Measurements from ENCODE around the gene NCOA5.
"Not testable (repeated sequence)": the region's sequence is repeated elsewhere in the genome, so short reads cannot be mapped to it uniquely, and the experiment has no call there.

The NCOA5 gene

DNA sequence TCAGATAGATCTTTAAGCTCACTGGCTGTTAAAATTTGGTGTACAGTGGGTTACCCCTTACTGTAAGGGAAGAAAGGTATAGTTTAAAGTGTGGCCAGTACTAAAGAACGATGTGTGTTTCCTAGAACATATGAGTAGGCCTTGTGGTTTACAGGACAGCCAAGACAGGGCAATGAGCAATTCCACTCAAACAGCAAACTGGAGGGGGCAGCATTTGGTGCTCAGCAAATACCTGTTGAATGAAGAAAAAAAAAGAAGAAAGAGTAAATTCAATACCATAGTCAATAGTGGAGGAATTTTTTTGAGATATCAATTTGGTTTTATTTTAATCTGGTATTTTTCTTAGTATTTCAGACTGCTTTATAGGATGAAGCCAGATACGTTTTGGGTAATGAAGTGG, 3.8 kb upstream of the NCOA5 start:
- TF ChIP-seq MYC (IDR thresholded peaks at IDR 0.05; ENCODE audit: low read depth, low read length), result no peak
- DNase-seq (ENCODE audit: low read depth), result no peak
- no peak overlapping the region for H3K4me3 ChIP-seq (ENCODE audit: low read depth, low read length)

DNA sequence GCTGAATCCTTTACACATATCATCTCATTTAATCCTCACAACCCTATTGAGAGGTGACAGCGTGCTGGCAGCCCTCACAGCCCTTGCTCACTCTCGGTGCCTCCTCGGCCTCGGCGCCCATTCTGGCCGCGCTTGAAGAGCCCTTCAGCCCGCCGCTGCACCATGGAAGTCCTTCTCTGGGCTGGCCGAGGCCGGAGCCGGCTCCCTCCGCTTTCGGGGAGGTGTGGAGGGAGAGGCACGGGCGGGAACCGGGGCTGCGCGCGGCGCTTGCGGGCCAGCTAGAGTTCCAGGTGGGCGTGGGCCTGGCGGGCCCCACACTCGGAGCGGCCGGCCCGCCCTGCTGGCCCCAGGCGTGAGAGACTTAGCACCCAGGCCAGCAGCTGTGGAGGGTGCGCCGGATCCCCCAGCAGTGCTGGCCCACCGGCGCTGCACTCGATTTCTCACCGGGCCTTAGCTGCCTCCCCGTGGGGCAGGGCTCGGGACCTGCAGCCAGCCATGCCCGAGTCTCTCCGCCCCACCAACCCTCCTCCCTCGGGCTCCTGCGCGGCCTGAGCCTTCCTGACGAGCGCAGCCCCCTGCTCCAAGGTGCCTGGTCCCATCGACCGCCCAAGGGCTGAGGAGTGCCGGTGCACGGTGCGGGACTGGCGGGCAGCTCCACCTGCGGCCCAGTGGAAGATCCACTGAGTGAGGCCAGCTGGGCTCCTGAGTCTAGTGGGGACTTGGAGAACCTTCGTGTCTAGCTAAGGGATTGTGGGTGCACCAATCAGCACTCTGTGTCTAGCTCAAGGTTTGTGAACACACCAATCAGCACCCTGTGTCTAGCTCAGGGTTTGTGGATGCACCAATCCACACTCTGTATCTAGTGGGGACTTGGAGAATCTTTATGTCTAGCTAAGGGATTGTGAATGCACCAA, 2.1 kb upstream of the NCOA5 start:
- H3K4me3 ChIP-seq (ENCODE audit: low read depth, low read length); DNase-seq (ENCODE audit: low read depth): not testable (repeated sequence)

DNA sequence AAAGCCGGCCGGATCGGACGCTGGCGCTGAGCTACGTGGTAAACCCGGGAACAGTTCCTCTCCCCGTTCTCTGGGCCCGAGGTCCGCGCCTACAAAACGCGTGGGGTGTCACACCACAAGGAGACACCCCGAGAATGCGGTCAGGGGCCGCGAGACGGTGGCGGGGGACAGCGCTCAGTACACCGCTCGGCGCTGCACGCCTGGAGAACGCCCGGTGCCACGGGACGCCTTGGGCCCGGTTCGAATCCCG, 670 bp downstream of the NCOA5 start:
- TF ChIP-seq, protein P1, sequence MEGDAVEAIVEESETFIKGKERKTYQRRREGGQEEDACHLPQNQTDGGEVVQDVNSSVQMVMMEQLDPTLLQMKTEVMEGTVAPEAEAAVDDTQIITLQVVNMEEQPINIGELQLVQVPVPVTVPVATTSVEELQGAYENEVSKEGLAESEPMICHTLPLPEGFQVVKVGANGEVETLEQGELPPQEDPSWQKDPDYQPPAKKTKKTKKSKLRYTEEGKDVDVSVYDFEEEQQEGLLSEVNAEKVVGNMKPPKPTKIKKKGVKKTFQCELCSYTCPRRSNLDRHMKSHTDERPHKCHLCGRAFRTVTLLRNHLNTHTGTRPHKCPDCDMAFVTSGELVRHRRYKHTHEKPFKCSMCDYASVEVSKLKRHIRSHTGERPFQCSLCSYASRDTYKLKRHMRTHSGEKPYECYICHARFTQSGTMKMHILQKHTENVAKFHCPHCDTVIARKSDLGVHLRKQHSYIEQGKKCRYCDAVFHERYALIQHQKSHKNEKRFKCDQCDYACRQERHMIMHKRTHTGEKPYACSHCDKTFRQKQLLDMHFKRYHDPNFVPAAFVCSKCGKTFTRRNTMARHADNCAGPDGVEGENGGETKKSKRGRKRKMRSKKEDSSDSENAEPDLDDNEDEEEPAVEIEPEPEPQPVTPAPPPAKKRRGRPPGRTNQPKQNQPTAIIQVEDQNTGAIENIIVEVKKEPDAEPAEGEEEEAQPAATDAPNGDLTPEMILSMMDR (IDR thresholded peaks at IDR 0.05; ENCODE audit: low read depth, low read length), result no peak
- TF ChIP-seq POLR2A (IDR thresholded peaks at IDR 0.05; ENCODE audit: extremely low read depth, insufficient read length) (no peak), MYC (IDR thresholded peaks at IDR 0.05; ENCODE audit: low read depth, low read length) (peak; percentile 15; the same call in 1 of the 2 replicates), MAX (IDR thresholded peaks at IDR 0.05; ENCODE audit: low read depth, low read length) (peak; percentile 43; the same call in 1 of the 2 replicates)
- DNase-seq (ENCODE audit: low read depth), result no peak

GRCh38 chr20:46088409-46089166, 1.2 kb downstream of the NCOA5 start:
- DNase-seq (ENCODE audit: low read depth), result peak; percentile 46
- no peak for TF ChIP-seq MYC (IDR thresholded peaks at IDR 0.05; ENCODE audit: low read depth, low read length)
- TF ChIP-seq, protein P1 (IDR thresholded peaks at IDR 0.05; ENCODE audit: low read depth, low read length), result no peak
- no peak for TF ChIP-seq MAX (IDR thresholded peaks at IDR 0.05; ENCODE audit: low read depth, low read length)
- no peak for TF ChIP-seq POLR2A (IDR thresholded peaks at IDR 0.05; ENCODE audit: extremely low read depth, insufficient read length)

More for the DNA sequence above, 670 bp downstream of the NCOA5 start:
- H3K4me3 ChIP-seq (ENCODE audit: low read depth, low read length), result peak overlapping the region; percentile 88

GRCh38 chr20:46087161-46087560, 2.6 kb downstream of the NCOA5 start:
- DNase-seq (ENCODE audit: low read depth), result peak; percentile 34
- TF ChIP-seq MYC (IDR thresholded peaks at IDR 0.05; ENCODE audit: low read depth, low read length) (no peak), MAX (IDR thresholded peaks at IDR 0.05; ENCODE audit: low read depth, low read length) (no peak), POLR2A (IDR thresholded peaks at IDR 0.05; ENCODE audit: extremely low read depth, insufficient read length) (no peak)
- TF ChIP-seq, protein P1 (IDR thresholded peaks at IDR 0.05; ENCODE audit: low read depth, low read length), result no peak
- no peak overlapping the region for H3K4me3 ChIP-seq (ENCODE audit: low read depth, low read length)

More at GRCh38 chr20:46088409-46089166, 1.2 kb downstream of the NCOA5 start:
- peak overlapping the region; percentile 88 for H3K4me3 ChIP-seq (ENCODE audit: low read depth, low read length)

DNA sequence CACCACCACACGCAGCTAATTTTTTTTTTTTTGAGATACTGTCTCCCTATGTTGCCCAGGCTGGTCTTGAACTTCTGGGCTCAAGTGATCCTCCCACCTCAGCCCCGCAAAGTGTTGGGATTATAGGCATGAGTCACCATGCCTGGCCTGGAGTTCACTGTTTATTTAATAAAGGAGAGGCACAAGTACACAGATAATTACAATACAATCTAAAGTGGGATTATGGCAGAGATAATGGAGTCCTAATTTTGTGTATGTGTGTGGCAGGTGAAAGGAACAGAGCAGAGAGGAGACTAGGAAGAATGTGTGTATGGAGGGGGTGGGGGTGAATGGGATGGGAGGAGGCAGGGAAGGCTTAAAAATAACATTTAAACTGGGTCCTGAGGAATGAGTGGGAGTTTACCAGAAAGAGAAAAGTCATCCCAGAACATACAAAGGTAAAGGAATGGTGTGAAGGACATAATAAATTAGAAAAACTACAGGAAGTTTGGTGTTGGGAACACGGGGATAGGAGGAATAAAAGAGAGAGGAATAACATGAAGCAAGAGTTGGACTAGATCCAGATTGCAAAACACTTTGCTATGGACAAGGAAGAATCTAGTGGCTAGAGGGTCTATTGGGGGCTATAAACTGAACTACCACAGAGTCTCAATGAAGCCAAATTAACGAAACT, 4.4 kb downstream of the NCOA5 start:
- peak; percentile 24 for DNase-seq (ENCODE audit: low read depth)
- no peak overlapping the region for H3K4me3 ChIP-seq (ENCODE audit: low read depth, low read length)
- TF ChIP-seq MAX (IDR thresholded peaks at IDR 0.05; ENCODE audit: low read depth, low read length) (no peak), MYC (IDR thresholded peaks at IDR 0.05; ENCODE audit: low read depth, low read length) (no peak), POLR2A (IDR thresholded peaks at IDR 0.05; ENCODE audit: extremely low read depth, insufficient read length) (no peak)
- TF ChIP-seq, protein P1 (IDR thresholded peaks at IDR 0.05; ENCODE audit: low read depth, low read length), result no peak
